Keratinocyte (primary cell): ENCODE data around the gene MCM9. TPM values are rescaled to one million over a fixed set of nuclear protein-coding genes. Genes with fewer than 3 reads are reported as not detected.

Experiments used
- DNase-seq: peaks from one replicate; pipeline ENCODE4 v3.0.0-alpha.2; 2011; ENCODE audit warnings: low read depth, missing footprints, low spot score
- FAIRE-seq: peaks from 2 replicates; lab custom pipeline; 2011; peaks lifted over from hg19 to GRCh38; lab: Jason Lieb, UNC
- H2AFZ ChIP-seq: 2 replicates; pipeline ENCODE4 v1.6.0; 2012; ENCODE audit warnings: low read length, control low read depth, inconsistent platforms; ENCODE audit not compliant: control insufficient read depth
- H3K27ac ChIP-seq: 2 replicates; pipeline ENCODE4 v1.5.1; 2011; ENCODE audit warnings: low read length; ENCODE audit not compliant: control insufficient read depth, insufficient read depth
- H3K27me3 ChIP-seq: 3 replicates; pipeline ENCODE4 v1.6.0; 2011; ENCODE audit warnings: low read length; ENCODE audit not compliant: control insufficient read depth, insufficient read depth; ENCODE audit errors: extremely low read depth
- H3K36me3 ChIP-seq, 2 experiments: 2 replicates in 1 of 2; 3 replicates in 1 of 2; pipeline ENCODE4 v1.5.1; 2011; ENCODE audit warnings: low read length in 2 of 2, mild to moderate bottlenecking in 1 of 2; ENCODE audit not compliant: control insufficient read depth in 2 of 2, insufficient read depth in 2 of 2; ENCODE audit errors: extremely low read depth in 1 of 2
- H3K4me1 ChIP-seq: 3 replicates; pipeline ENCODE4 v1.5.1; 2011; ENCODE audit warnings: low read length; ENCODE audit not compliant: control insufficient read depth, insufficient read depth; ENCODE audit errors: extremely low read depth
- H3K4me2 ChIP-seq: 3 replicates; pipeline ENCODE4 v1.6.0; 2011; ENCODE audit warnings: low read depth, low read length; ENCODE audit not compliant: control insufficient read depth, insufficient read depth; ENCODE audit errors: extremely low read depth
- H3K4me3 ChIP-seq, 3 experiments: fragments of 200-600 bp in 1 of 3; sonication (generic) in 1 of 3; 2 replicates in 2 of 3; 3 replicates in 1 of 3; pipeline ENCODE4 v1.5.1; 2011 to 2016; ENCODE audit warnings: low read length in 3 of 3, mild to moderate bottlenecking in 3 of 3, control low read depth in 2 of 3, inconsistent platforms in 1 of 3, low read depth in 1 of 3, mixed read lengths in 1 of 3, mixed run types in 1 of 3, moderate library complexity in 1 of 3; ENCODE audit not compliant: control insufficient read depth in 2 of 3, insufficient read depth in 2 of 3; ENCODE audit errors: extremely low read depth in 1 of 3
- H3K79me2 ChIP-seq: 2 replicates; pipeline ENCODE4 v1.6.0; 2012; ENCODE audit warnings: low read length; ENCODE audit not compliant: control insufficient read depth, insufficient read depth
- H3K9ac ChIP-seq: 3 replicates; pipeline ENCODE4 v1.6.0; 2011; ENCODE audit warnings: low read length; ENCODE audit not compliant: control insufficient read depth, insufficient read depth; ENCODE audit errors: extremely low read depth
- H3K9me1 ChIP-seq: 3 replicates; pipeline ENCODE4 v1.6.0; 2011; ENCODE audit warnings: low read length; ENCODE audit not compliant: control insufficient read depth, insufficient read depth; ENCODE audit errors: extremely low read depth
- H3K9me3 ChIP-seq: 2 replicates; pipeline ENCODE4 v1.5.1; 2012; ENCODE audit warnings: low read depth, low read length; ENCODE audit not compliant: control insufficient read depth
- H4K20me1 ChIP-seq: 3 replicates; pipeline ENCODE4 v1.6.0; 2011; ENCODE audit warnings: low read length; ENCODE audit not compliant: control insufficient read depth, insufficient read depth; ENCODE audit errors: extremely low read depth
- EZH2 ChIP-seq: IDR thresholded peaks from one replicate; pipeline ENCODE4 v1.6.1; 2012; ENCODE audit warnings: inconsistent platforms, mild to moderate bottlenecking, low read length, moderate library complexity
- dilution Hi-C: fragments of 300-500 bp; cut with MboI; formaldehyde crosslinking; loops from one replicate; pipeline ENCODE4 v1.7.0; 2020; ENCODE audit warnings: low sequenced_read_pairs; ENCODE audit not compliant: extremely low pct_ligation_motif_present
- polyA plus RNA-seq, 5 experiments: library from polyadenylated mRNA; depleted of rRNA in 3 of 5; stranded (reverse) in 3 of 5; stranded (forward) in 1 of 5; unstranded in 1 of 5; fragments of >200 nt; gene quantifications; 1 replicate in 1 of 5; 2 replicates in 3 of 5; 3 replicates in 1 of 5; pipeline versions ENCODE4 v1.2.1 to v1.2.3, GENCODE V29; 2011 to 2012; ENCODE audit warnings: missing spikeins in 2 of 5, low read depth in 1 of 5, low replicate concordance in 1 of 5
- TF ChIP-seq, protein P1 (sequence below), 3 experiments: IDR thresholded peaks in 1 of 3; conservative IDR thresholded peaks in 1 of 3; optimal IDR thresholded peaks in 1 of 3; 2 replicates in 2 of 3; 3 replicates in 1 of 3; pipeline versions ENCODE3 to v1.5.1; 2011; ENCODE audit warnings: low read length in 3 of 3, mild to moderate bottlenecking in 3 of 3, moderate library complexity in 2 of 3, control low read depth in 1 of 3, inconsistent platforms in 1 of 3; ENCODE audit not compliant: insufficient read depth in 2 of 3; ENCODE audit errors: extremely low read depth in 1 of 3

MCM9 gene
- polyA plus RNA-seq, 1 donor (not counting 4 experiments of a cell fraction or from before 2014, with no cell fraction given), result 3.1 TPM

DNA sequence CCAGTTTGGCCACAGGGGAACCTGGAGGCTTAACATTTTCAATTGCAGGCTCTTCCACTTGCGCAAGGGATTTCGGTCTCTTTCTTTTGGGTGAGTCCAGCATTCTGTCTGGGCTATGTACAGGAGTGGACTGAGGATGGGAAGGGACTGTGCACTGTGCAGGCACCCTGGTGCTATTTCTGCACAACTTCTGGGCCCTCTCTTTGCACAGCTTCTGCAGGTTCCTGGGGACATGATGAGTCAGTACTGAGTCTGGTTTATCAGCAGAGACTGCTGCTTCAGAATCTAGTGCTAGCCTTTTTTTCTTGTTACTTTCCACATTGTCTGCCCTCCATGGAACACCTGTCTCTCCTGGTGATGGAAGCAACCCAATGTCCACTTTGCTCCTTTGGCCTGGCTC lies 119.5 kb downstream of the MCM9 start:
- Histone ChIP-seq H2AFZ (no peak overlapping the region), H3K9me3 (no peaks in the 10 kb centered on the region), H4K20me1 (no peaks in the 10 kb centered on the region), H3K9ac (no peak overlapping the region), H3K36me3 (peaks cover 0 to 5% of the 10 kb centered on the region in 2 experiments), H3K27me3 (no peaks in the 10 kb centered on the region), H3K4me1 (peaks cover 2% of the 10 kb centered on the region), H3K4me3 (no peak overlapping the region), H3K9me1 (no peaks in the 10 kb centered on the region), H3K79me2 (no peaks in the 10 kb centered on the region), H3K4me2 (no peak overlapping the region), H3K27ac (no peak overlapping the region)
- FAIRE-seq, result no peak
- dilution Hi-C loops, result no loop called here
- TF ChIP-seq, protein P1, sequence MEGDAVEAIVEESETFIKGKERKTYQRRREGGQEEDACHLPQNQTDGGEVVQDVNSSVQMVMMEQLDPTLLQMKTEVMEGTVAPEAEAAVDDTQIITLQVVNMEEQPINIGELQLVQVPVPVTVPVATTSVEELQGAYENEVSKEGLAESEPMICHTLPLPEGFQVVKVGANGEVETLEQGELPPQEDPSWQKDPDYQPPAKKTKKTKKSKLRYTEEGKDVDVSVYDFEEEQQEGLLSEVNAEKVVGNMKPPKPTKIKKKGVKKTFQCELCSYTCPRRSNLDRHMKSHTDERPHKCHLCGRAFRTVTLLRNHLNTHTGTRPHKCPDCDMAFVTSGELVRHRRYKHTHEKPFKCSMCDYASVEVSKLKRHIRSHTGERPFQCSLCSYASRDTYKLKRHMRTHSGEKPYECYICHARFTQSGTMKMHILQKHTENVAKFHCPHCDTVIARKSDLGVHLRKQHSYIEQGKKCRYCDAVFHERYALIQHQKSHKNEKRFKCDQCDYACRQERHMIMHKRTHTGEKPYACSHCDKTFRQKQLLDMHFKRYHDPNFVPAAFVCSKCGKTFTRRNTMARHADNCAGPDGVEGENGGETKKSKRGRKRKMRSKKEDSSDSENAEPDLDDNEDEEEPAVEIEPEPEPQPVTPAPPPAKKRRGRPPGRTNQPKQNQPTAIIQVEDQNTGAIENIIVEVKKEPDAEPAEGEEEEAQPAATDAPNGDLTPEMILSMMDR (optimal IDR thresholded peaks at IDR 0.05 in 1 of 3, IDR thresholded peaks at IDR 0.05 in 1 of 3, conservative IDR thresholded peaks at IDR 0.05 in 1 of 3; ENCODE audit: extremely low read depth in 1 of 3, insufficient read depth in 2 of 3, low read length in 3 of 3), result no peak
- no peak for TF ChIP-seq EZH2
- no peak for DNase-seq

- Histone ChIP-seq H3K79me2 (no peaks in the 10 kb centered on the region), H3K27ac (no peak overlapping the region), H3K36me3 (peaks cover 0 to 5% of the 10 kb centered on the region in 2 experiments), H3K9me3 (no peaks in the 10 kb centered on the region), H3K27me3 (no peaks in the 10 kb centered on the region), H3K4me3 (no peak overlapping the region), H3K9me1 (no peaks in the 10 kb centered on the region), H2AFZ (no peak overlapping the region), H3K9ac (no peak overlapping the region), H4K20me1 (no peaks in the 10 kb centered on the region), H3K4me2 (no peak overlapping the region), H3K4me1 (peaks cover 2% of the 10 kb centered on the region)
- DNase-seq (no peak), FAIRE-seq (no peak)
- dilution Hi-C loops, result no loop called here
- TF ChIP-seq, protein P1 (optimal IDR thresholded peaks at IDR 0.05 in 1 of 3, IDR thresholded peaks at IDR 0.05 in 1 of 3, conservative IDR thresholded peaks at IDR 0.05 in 1 of 3; ENCODE audit: extremely low read depth in 1 of 3, insufficient read depth in 2 of 3, low read length in 3 of 3), result no peak
- TF ChIP-seq EZH2, result no peak
Observed at GRCh38 chr6:118813775-118814174, 121.2 kb downstream of the MCM9 start.
